H1 (cell line): Measurements from ENCODE around the gene TGIF1. TPM values are rescaled to one million over a fixed set of nuclear protein-coding genes. Genes with fewer than 3 reads are reported as not detected.

Experiments
- CTCF ChIA-PET: fragments of 300-600 bp; sonication (Branson Sonifier 250); formaldehyde crosslinking; loops from one replicate; lab custom pipeline; 2021; ENCODE audit not compliant: partially characterized antibody; lab: Charles Lee
- POLR2A ChIA-PET: fragments of 300-600 bp; sonication (Branson Sonifier 250); formaldehyde crosslinking; loops from one replicate; lab custom pipeline; 2021; ENCODE audit warnings: inconsistent platforms; ENCODE audit not compliant: partially characterized antibody; lab: Charles Lee
- DNase-seq, 2 experiments: peaks; one replicate each; pipeline versions ENCODE4 v3.0.0 to v3.0.0-alpha.2; 2010 to 2022; ENCODE audit warnings: low spot score in 2 of 2, low read depth in 1 of 2, mixed read lengths in 1 of 2
- FAIRE-seq: peaks from 2 replicates; lab custom pipeline; 2011; peaks lifted over from hg19 to GRCh38; lab: Jason Lieb, UNC
- H2AFZ ChIP-seq: 2 replicates; pipeline ENCODE4 v1.8.1; 2012; ENCODE audit warnings: low read length, inconsistent platforms
- H2AK5ac ChIP-seq: 2 replicates; pipeline ENCODE4 v1.6.1; 2013; ENCODE audit warnings: low read depth, low read length
- H2BK120ac ChIP-seq: replicated peaks from 2 replicates; pipeline ENCODE3; 2013; ENCODE audit warnings: low read depth, low read length, inconsistent platforms
- H2BK12ac ChIP-seq: 2 replicates; pipeline ENCODE4 v1.6.1; 2013; ENCODE audit warnings: low read depth, low read length
- H2BK15ac ChIP-seq: 2 replicates; pipeline ENCODE4 v1.6.1; 2013; ENCODE audit warnings: low read length
- H2BK20ac ChIP-seq: 2 replicates; pipeline ENCODE4 v1.6.1; 2013; ENCODE audit warnings: low read length
- H2BK5ac ChIP-seq: 2 replicates; pipeline ENCODE4 v1.6.1; 2013; ENCODE audit warnings: low read depth, low read length
- H3K14ac ChIP-seq: 2 replicates; pipeline ENCODE4 v1.6.1; 2013; ENCODE audit warnings: inconsistent platforms; ENCODE audit not compliant: insufficient read length
- H3K18ac ChIP-seq: 2 replicates; pipeline ENCODE4 v1.6.1; 2013; ENCODE audit warnings: low read length; ENCODE audit errors: extremely low read depth
- H3K23ac ChIP-seq: 2 replicates; pipeline ENCODE4 v1.6.1; 2013; ENCODE audit warnings: inconsistent platforms; ENCODE audit not compliant: insufficient read length
- H3K23me2 ChIP-seq: 2 replicates; pipeline ENCODE4 v1.6.1; 2013; ENCODE audit warnings: low read depth, low read length
- H3K27ac ChIP-seq: 2 replicates; pipeline ENCODE4 v1.6.1; 2011; ENCODE audit warnings: low read depth, low read length, inconsistent platforms
- H3K27me3 ChIP-seq, 4 experiments: replicated peaks in 1 of 4; 1 replicate in 1 of 4; 2 replicates in 3 of 4; pipeline versions ENCODE4 v1.6.1 to v1.8.1; 2011 to 2013; ENCODE audit warnings: low read length in 3 of 4, mild to moderate bottlenecking in 3 of 4, inconsistent platforms in 2 of 4, mixed read lengths in 2 of 4, moderate library complexity in 1 of 4; ENCODE audit not compliant: control insufficient read depth in 3 of 4, insufficient read depth in 3 of 4; ENCODE audit errors: extremely low read depth in 1 of 4
- H3K36me3 ChIP-seq, 4 experiments: 2 replicates each; pipeline versions ENCODE4 v1.6.1 to v1.8.1; 2011 to 2013; ENCODE audit warnings: mild to moderate bottlenecking in 4 of 4, low read length in 3 of 4, moderate library complexity in 2 of 4, control low read depth in 1 of 4, inconsistent platforms in 1 of 4; ENCODE audit not compliant: insufficient read depth in 4 of 4, control insufficient read depth in 2 of 4
- H3K4ac ChIP-seq: replicated peaks from 2 replicates; pipeline ENCODE3; 2013; ENCODE audit warnings: low read length, low read depth, mixed read lengths, inconsistent platforms; ENCODE audit not compliant: insufficient read length
- H3K4me1 ChIP-seq, 4 experiments: replicated peaks in 1 of 4; 1 replicate in 1 of 4; 2 replicates in 3 of 4; pipeline versions ENCODE4 v1.6.1 to v1.8.1; 2011 to 2013; ENCODE audit warnings: low read length in 3 of 4, inconsistent platforms in 2 of 4, mixed read lengths in 1 of 4; ENCODE audit not compliant: insufficient read depth in 4 of 4, control insufficient read depth in 3 of 4
- H3K4me2 ChIP-seq, 2 experiments: 2 replicates each; pipeline versions ENCODE4 v1.6.1 to v1.8.1; 2011 to 2013; ENCODE audit warnings: low read depth in 2 of 2, low read length in 2 of 2, control low read depth in 1 of 2, inconsistent platforms in 1 of 2, mild to moderate bottlenecking in 1 of 2; ENCODE audit not compliant: insufficient read depth in 1 of 2
- H3K4me3 ChIP-seq, 4 experiments: fragments of 200-600, 300-600 bp in 1 of 4; sonication (generic), shearing (Covaris generic), sonication (Bioruptor Twin) in 1 of 4; 2 replicates each; pipeline versions ENCODE4 v1.5.1 to v1.8.1; 2011 to 2016; ENCODE audit warnings: low read length in 4 of 4, low read depth in 3 of 4, control low read depth in 2 of 4, inconsistent platforms in 2 of 4, mild to moderate bottlenecking in 2 of 4, mixed read lengths in 1 of 4, moderate library complexity in 1 of 4; ENCODE audit not compliant: insufficient read depth in 2 of 4; ENCODE audit errors: extremely low read depth in 1 of 4
- H3K56ac ChIP-seq: replicated peaks from 2 replicates; pipeline ENCODE3; 2013; ENCODE audit warnings: low read depth, mild to moderate bottlenecking, mixed read lengths, low read length, inconsistent platforms; ENCODE audit not compliant: insufficient read length
- H3K79me1 ChIP-seq: 2 replicates; pipeline ENCODE4 v1.6.1; 2013; ENCODE audit warnings: low read depth, low read length, control low read depth
- H3K79me2 ChIP-seq, 2 experiments: 2 replicates each; pipeline versions ENCODE4 v1.6.1 to v1.8.1; 2012 to 2013; ENCODE audit warnings: low read length in 2 of 2, mild to moderate bottlenecking in 2 of 2, inconsistent platforms in 1 of 2; ENCODE audit not compliant: insufficient read depth in 2 of 2, control insufficient read depth in 1 of 2
- H3K9ac ChIP-seq, 4 experiments: replicated peaks in 1 of 4; 1 replicate in 1 of 4; 2 replicates in 3 of 4; pipeline versions ENCODE4 v1.6.1 to v1.8.1; 2011 to 2013; ENCODE audit warnings: low read depth in 3 of 4, low read length in 3 of 4, control low read depth in 2 of 4, mild to moderate bottlenecking in 2 of 4, moderate library complexity in 2 of 4, inconsistent platforms in 1 of 4; ENCODE audit errors: extremely low read depth in 1 of 4
- H3K9me3 ChIP-seq, 2 experiments: 2 replicates each; pipeline versions ENCODE4 v1.6.1 to v1.8.1; 2012 to 2013; ENCODE audit warnings: mild to moderate bottlenecking in 2 of 2, moderate library complexity in 2 of 2, control low read depth in 1 of 2, inconsistent platforms in 1 of 2, low read depth in 1 of 2, low read length in 1 of 2, mixed read lengths in 1 of 2; ENCODE audit not compliant: insufficient read depth in 2 of 2
- H4K20me1 ChIP-seq, 2 experiments: replicated peaks in 1 of 2; 2 replicates each; pipeline versions ENCODE3 to v1.8.1; 2011 to 2013; ENCODE audit warnings: inconsistent platforms in 2 of 2, low read length in 2 of 2, mild to moderate bottlenecking in 1 of 2; ENCODE audit not compliant: insufficient read depth in 2 of 2, control insufficient read depth in 1 of 2
- H4K5ac ChIP-seq: 2 replicates; pipeline ENCODE4 v1.6.1; 2013; ENCODE audit warnings: low read length, low read depth, mixed read lengths, inconsistent platforms; ENCODE audit not compliant: insufficient read length
- H4K8ac ChIP-seq: 2 replicates; pipeline ENCODE4 v1.8.0; 2013; ENCODE audit warnings: mild to moderate bottlenecking, moderate library complexity, low read length, inconsistent platforms; ENCODE audit not compliant: insufficient read depth; ENCODE audit errors: extremely low read depth
- H4K91ac ChIP-seq: replicated peaks from 2 replicates; pipeline ENCODE3; 2013; ENCODE audit warnings: low read length, mixed read lengths, inconsistent platforms; ENCODE audit not compliant: insufficient read length
- SP2 ChIP-seq: IDR thresholded peaks from 2 replicates; pipeline ENCODE4 v1.6.1; 2012; ENCODE audit warnings: mild to moderate bottlenecking, low read length, inconsistent platforms
- WGBS, 2 experiments: shearing (Covaris generic) in 1 of 2; methylation state at CpG; one replicate each; pipeline versions ENCODE4 v1.1.6 to v1.1.7; 2013 to 2015; ENCODE audit warnings: low lambda C conversion rate in 2 of 2, mixed read lengths in 2 of 2, inconsistent platforms in 1 of 2, low coverage in 1 of 2, missing lambda C conversion rate in 1 of 2; ENCODE audit not compliant: insufficient replicate concordance in 2 of 2, insufficient coverage in 1 of 2, insufficient read length in 1 of 2; ENCODE audit errors: extremely low coverage in 1 of 2, missing lambda C conversion rate in 1 of 2; 5-methylcytosine and 5-hydroxymethylcytosine counted together
- polyA plus RNA-seq, 7 experiments: library from polyadenylated mRNA; depleted of rRNA in 3 of 7; stranded (reverse) in 5 of 7; unstranded in 2 of 7; fragments of >200 nt in 5 of 7; fragments of 200-250 nt in 2 of 7; gene quantifications; 1 replicate in 5 of 7; 2 replicates in 1 of 7; 4 replicates in 1 of 7; pipeline versions ENCODE4 v1.2.1 to v1.2.3, GENCODE V29; 2011 to 2013; ENCODE audit warnings: missing spikeins in 2 of 7, mixed read lengths in 2 of 7
- total RNA-seq: library from RNA; stranded (reverse); fragmentation: NEBNext Ultra II Directional; extraction: Animal tissue kit (Norgen Biotek cat#: 25700); gene quantifications from 2 replicates; pipeline ENCODE4 v1.2.1, GENCODE V29; 2021

Gene TGIF1
- total and polyA plus RNA-seq, 2 of the 8 experiments (the other 6 are each of a cell fraction or from before 2014, with no cell fraction given) = 256 to 262 TPM

DNA sequence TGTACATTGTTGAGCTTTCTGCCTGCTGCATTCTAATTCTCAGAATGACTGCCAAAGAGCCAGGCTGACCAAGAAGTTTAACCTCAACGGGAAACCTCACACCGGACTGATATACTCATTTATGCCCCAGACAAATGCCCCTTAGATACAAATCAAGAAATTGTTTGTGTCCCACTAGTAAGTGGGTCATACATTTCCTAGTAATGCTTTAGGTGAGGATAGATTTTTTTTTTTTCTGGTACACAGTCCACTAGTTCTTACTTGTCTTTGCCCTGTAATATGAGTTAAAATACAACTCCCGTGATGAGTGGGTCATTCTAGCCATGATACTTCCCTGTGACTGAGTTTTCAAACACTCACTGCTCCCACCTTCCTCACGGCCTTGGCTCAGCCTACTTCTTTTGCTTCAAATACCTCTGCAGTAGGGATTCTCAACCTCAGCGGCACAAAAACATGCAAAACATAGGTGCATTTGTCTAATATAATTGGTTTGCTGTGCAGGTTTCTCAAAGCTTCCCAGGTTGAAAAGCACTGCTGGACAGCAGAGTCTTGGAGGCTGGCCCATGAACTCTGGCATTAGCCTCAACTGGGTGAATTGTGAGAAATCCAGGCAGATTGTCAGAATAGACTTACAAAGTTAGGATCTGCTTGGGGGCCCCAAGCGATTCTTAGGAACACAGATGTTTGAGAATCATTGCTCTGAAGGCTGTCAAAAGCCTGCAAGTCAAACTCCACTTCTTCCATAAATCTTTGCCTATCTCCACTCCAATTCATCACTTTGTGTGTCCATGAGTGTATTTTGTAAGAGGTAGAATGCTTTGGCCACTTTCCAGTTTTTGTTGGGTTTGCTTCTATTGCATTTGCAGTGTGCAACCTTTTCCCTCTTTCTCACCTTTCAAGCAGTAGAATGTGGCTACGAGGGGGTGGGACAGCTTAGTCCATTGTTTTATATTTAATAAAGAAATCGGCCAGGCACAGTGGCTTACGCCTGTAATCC is 35.5 kb downstream of the TGIF1 start:
- Histone ChIP-seq H2BK5ac (no peak overlapping the region), H4K91ac (no peak overlapping the region), H2BK120ac (no peak overlapping the region), H4K20me1 (no peaks in the 10 kb centered on the region), H3K4me1 (peaks cover 0 to 7% (median 3%) of the 10 kb centered on the region in 4 experiments; a peak in 4 of 7 replicates), H3K4me3 (no peak overlapping the region)
- POLR2A ChIA-PET = interaction anchor here (2.1 kb wide), 1 partner anchor 12 kb away, joined by 5 read pairs; no protein-coding TSS in a partner anchor
- WGBS, 2 experiments = 92% methylated on average over 9 of the region's 9 CpGs; no CpG with 5 or more reads in 1 of the 2 experiments
- TF ChIP-seq SP2 = no peak
- TF ChIP-seq, all 59 proteins: peak for 0
- Histone ChIP-seq H2BK12ac (no peak overlapping the region), H2BK20ac (no peak overlapping the region), H2AFZ (no peak overlapping the region), H3K79me1 (no peaks in the 10 kb centered on the region), H3K23me2 (no peaks in the 10 kb centered on the region), H2BK15ac (no peak overlapping the region), H3K4ac (no peak overlapping the region), H3K27ac (no peak overlapping the region), H3K27me3 (no peaks in the 10 kb centered on the region), H3K9ac (no peak overlapping the region), H3K56ac (no peak overlapping the region), H3K18ac (no peak overlapping the region), H3K36me3 (no peaks in the 10 kb centered on the region), H3K9me3 (no peaks in the 10 kb centered on the region), H4K8ac (no peak overlapping the region), H4K5ac (no peak overlapping the region), H3K4me2 (no peak overlapping the region), H3K79me2 (no peaks in the 10 kb centered on the region), H2AK5ac (no peak overlapping the region), H3K23ac (no peak overlapping the region), H3K14ac (no peak overlapping the region)
- DNase-seq (no peak), FAIRE-seq (no peak)
- CTCF ChIA-PET = interaction anchor here (0.8 to 2.2 kb wide), 9 partner anchors 9 to 204 kb away, joined by 3 to 7 read pairs (median 5); no protein-coding TSS in a partner anchor
